ENCODE results near the gene PPARG.

Gene PPARG

DNA sequence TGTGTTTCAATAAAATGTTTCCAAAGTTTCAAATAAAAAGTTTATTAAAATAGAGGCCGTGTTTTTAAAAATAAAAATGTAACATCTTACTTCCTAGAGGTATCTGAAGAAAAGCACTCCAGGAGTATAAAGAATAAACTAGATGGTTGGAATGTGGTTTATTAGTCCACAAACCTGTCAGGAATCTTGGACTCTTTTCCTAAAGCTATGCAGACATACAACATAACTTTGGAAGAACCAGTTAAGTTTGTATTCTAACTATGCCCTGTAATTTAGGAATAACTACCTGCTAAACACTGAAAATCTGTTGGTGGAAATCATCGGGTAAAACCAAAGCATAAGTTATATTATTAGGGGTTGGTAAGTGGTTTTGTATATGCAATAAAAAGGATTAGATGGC is 51.6 kb downstream of the PPARG start:
- DNase-seq (ENCODE audit: low read depth in 2 of 3, low spot score in 2 of 3) = no peak

DNA sequence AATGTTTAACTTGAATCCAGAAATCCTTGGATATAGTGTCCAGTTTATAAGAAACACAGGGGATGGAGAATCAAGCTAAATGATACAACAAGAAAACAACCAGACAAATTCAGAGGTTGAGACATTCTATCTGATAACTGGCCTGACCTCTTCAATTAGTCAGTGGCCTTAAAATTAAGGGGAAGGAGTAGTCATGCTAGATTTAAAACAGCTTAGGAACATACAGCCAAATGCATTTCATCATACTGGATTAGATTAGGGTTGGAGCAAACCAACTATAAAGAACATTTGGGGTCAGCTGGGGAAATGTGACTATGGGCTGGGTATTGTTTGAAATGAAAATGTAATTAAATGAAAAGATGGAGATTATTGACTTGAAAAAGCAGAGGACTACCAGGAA is 53.3 kb downstream of the PPARG start:
- no peak for DNase-seq (ENCODE audit: low read depth in 2 of 3, low spot score in 2 of 3)

DNA sequence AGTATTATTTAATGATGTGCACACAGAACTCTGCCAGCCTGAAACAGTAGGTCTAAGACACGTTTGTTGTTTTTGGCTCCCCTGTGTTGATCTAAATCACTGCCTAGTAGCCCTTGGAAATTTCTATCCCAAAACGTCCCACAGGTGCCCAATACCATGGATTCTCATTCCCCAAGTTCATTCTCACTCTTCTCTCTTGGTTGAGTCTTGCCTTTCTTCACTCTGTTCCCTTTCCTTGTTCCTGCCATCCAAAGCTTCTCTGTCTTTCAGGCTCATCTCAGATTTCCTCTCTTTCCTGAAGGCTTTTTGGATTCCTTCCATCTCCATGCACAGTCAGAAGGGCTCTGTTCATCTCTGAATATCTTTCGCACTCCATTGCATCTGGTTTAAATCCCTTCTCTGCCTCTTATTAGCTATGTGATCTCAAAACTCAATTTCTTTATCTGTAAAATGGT is 54.2 kb downstream of the PPARG start:
- DNase-seq (ENCODE audit: low read depth in 2 of 3, low spot score in 2 of 3) = no peak

DNA sequence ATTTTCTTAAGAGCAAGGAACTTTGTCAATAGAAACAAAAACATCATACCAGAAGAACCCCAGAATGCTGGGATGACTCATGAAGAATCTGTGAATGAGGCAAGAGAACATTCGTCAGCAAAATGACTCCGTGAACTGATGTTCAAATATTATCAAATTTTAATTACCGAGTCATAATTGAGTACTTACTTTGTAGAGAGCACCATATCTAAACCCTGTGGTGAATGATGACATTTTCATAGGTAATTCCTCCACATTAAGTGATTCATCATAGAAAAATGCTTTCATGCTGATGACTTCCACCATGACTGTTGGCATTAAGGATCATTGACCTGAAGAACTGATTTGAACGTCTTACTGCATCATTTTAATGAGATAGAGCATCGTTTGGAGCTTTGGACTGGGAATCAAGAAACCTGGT is 56.3 kb downstream of the PPARG start:
- no peak for DNase-seq (ENCODE audit: low read depth in 2 of 3, low spot score in 2 of 3)

DNA sequence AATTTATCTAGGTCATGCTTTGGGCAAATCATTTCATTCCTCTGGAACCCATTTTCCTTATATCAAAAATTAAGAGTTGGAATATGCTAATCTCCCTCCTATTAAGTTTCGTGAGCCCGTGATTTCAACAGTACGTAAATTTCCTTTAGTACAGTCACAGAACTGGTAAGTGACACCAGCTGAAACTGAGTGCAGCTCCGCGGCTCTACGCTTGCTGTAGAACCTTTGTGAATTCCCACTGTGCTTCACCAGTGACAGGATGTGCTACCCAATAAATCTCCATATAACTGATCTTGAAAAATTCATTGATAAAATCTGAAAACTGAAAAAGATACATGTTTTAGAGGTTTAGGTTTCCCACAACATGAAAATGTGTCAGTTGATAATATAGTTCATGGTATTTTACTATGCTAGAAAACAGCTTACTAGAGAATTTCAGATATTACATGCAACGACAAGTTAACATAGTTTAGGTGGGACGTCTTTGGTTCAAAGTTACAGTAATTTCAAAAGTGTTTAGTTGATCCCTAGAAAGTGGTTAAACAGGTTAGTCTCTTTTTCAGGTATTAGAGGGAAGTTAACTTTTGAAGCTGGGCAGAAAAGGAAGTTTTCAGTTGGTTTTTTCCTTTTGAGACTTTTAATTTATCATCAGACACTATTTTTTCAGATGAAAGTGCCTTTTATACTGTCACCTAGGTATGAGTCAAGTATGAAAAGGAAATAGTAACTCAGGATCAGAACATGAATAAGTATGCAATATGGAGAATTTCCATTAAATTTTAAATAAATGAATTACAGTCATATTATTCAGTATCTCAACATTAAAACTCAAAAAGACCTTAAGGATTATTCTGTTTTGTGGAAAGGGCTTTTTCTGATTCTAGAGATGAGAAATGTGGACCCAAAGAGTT is 57.0 kb downstream of the PPARG start:
- no peak for DNase-seq (ENCODE audit: low read depth in 2 of 3, low spot score in 2 of 3)

DNA sequence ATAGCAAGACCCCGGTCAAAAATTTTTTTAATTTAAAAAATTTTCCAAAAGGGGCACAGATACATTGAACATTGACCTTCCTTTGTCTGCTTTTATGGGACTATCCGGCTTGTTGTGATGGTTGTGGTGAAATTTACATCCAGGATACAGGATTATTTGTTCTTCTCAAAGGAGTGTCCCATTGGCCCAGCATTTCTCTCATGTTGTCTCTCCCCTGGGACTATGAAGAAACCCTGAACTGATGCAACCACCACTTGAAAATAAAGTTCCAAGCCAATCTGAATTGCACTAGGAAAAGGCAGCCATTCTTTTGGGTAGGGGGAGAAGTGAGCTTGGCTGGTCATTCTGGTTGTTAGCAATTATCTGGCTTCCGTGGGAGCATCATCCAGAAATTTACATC is 58.4 kb downstream of the PPARG start:
- no peak for DNase-seq (ENCODE audit: low read depth in 2 of 3, low spot score in 2 of 3)

DNA sequence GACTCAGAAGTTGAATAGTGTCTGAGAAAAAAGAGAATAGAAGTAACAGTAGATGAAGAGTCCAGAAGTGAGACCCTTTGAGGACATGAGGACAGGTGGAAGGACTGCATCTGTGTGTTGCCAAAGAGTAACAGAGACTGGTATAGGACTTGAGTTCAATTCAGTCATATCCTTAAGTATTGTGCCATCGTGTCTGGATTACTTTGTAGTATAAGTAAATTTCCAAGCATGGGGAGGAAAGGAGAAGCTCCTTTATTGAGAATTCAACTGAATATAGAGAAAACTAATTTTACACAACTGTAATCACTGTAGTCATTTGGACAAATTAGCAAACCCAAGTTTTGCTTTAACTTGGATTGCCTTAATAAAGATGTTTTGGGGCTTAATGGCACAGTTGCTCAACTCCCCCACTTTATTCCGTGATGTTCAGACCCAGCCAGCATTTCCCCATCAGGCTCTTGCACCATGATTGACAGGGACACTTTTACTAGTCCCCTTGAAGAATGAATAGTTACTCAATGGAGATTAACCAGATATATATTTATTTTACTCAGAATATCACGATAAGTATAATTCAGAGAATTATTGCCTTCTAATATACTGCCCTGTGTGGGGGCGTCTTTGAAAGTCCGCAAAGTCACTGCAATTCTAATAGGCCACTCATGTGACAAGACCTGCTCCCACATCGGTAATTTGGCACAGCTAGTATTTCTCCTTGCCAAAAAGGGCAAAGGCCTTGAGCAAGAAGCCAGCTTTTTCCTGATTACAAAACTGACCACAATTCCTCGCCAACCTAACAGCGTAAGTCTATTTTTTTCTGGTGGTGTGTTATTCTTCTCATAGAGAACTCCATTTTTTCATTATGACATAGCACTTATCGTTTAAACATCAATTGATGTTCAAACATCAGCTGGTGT is 61.3 kb downstream of the PPARG start:
- no peak for DNase-seq (ENCODE audit: low read depth in 2 of 3, low spot score in 2 of 3)

DNA sequence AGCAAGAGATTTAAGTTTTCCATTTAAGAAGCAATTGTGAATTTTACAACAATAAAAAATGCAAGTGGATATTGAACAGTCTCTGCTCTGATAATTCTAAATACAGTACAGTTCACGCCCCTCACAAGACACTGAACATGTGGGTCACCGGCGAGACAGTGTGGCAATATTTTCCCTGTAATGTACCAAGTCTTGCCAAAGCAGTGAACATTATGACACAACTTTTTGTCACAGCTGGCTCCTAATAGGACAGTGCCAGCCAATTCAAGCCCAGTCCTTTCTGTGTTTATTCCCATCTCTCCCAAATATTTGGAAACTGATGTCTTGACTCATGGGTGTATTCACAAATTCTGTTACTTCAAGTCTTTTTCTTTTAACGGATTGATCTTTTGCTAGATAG is 62.3 kb downstream of the PPARG start:
- DNase-seq (ENCODE audit: low read depth in 2 of 3, low spot score in 2 of 3) = no peak

DNA sequence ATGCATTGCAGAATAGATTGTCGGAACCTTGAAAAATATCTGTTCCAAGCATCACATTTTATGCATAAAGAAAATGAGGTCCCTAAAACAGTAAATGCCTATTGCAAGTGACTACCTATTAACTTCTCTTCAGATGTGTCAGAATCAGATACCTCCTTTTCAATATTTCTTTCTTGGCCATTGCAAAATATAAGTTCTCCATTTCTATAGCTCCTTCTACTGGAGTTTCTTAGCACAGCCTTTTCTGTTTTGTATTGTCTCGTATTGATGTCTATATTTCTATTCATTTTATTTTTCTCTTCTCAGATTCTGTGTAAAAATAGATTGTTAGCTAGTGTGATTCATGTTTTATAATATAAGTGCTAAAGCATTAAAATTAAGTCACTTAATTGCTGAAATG is 63.4 kb downstream of the PPARG start:
- DNase-seq (ENCODE audit: low read depth in 2 of 3, low spot score in 2 of 3) = no peak

DNA sequence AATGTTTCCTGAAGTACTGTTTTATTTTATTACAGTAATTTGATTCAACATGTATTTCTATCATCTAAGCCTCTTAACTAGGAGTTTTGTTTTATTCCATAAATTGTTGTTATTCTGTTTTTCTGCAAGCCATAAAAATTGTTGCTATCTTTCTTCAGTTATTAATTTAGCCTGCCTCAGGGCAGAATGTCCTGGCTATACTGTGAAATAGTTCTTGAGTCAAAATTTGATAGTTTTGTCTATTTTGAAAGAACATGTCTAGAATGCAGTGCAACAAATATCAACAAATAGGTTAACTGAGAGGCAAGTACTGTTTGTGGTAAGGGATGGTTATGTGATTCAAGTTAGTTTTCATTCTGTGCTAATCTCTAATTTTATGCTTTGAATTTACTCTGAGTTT is 63.9 kb downstream of the PPARG start:
- no peak for DNase-seq (ENCODE audit: low read depth in 2 of 3, low spot score in 2 of 3)

DNA sequence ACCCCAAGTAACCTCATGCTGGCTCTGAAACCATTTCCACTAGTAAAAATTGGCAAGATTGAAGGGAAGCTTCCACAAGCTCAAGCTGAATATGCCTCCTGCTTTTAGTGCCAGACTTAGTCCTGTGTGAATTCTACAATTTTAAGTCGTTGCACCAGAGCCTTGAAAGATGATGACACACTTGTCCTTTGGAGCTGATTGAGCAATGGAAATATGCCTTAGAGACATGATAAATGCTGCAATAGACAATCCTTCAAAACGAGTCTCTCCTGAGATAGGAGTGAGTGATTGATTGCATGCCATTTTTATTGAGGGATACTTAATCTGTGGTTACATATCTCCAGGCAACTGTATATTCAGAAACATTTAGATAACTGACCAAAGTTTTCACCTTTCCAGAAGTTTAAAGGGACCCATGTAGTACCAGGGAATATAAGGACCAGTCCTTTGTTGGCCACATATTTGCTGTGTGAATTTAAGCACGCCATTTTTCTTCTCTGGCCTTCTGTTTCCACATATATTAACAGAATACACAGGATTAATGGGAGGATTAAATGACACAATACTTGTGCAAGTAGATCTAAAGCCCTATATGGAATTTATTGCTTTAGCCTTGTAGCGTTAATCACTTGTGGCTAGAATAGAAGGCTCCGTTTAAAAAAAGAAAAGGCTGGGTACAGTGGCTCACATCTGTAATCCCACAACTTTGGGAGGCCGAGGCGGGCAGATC is 65.1 kb downstream of the PPARG start:
- DNase-seq (ENCODE audit: low read depth in 2 of 3, low spot score in 2 of 3) = no peak

DNA sequence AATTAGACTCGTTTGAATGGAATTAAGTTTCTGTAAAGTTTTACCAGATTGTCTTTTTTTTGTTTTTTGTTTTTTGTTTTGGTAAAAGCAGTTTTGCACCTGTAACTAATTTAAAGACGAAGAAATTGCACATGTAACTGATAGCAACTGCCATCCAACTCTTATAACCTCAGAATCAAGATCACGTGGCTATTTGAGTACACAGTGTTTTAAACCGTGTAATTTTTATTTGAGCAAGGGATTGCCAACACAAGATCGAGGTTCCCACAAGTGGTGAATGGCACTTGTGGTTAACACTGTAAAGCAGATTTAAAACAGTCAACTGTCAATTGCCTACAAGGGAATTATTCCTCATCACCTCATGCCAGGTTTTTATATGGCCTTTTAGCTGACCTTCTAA is 67.3 kb downstream of the PPARG start:
- no peak for DNase-seq (ENCODE audit: low read depth in 2 of 3, low spot score in 2 of 3)

DNA sequence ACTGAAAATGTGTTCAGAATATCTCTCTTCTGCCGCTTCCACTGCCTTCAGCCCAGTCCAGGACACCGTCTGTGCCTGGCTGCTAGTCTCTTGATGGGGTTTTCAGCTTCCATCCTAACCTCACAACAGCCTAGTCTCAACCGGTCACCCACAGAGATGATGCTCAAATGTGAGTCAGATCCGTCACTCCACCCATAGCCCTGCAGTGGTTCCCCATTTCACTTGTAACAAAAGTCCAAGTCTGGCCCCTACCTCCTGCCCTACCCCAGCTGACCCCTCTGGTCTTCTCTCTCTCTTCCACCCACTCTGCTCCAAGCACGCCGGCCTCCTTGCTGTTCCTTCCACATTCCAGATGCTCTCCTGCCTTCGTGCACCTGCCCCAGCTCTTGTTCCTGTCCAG is 68.1 kb downstream of the PPARG start:
- DNase-seq (ENCODE audit: low read depth in 2 of 3, low spot score in 2 of 3) = no peak

DNA sequence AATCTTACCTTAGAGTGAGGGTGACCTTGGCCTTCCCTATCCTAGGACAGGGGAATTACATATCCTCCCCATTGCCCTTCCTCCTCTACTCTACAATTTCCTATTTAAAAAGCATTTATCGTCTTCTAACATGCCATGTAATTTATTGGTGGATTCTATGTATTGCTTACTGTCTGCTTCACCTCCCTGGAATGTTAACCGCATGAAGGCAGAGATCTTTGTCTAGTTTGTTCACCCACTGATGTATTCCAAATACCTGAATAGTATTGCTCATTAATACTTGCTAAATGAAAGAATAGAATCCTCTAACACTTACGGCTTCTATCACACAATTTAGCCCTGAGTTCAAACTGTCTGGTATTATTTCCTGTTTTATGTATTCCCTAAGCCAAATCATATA is 68.6 kb downstream of the PPARG start:
- no peak for DNase-seq (ENCODE audit: low read depth in 2 of 3, low spot score in 2 of 3)

DNA sequence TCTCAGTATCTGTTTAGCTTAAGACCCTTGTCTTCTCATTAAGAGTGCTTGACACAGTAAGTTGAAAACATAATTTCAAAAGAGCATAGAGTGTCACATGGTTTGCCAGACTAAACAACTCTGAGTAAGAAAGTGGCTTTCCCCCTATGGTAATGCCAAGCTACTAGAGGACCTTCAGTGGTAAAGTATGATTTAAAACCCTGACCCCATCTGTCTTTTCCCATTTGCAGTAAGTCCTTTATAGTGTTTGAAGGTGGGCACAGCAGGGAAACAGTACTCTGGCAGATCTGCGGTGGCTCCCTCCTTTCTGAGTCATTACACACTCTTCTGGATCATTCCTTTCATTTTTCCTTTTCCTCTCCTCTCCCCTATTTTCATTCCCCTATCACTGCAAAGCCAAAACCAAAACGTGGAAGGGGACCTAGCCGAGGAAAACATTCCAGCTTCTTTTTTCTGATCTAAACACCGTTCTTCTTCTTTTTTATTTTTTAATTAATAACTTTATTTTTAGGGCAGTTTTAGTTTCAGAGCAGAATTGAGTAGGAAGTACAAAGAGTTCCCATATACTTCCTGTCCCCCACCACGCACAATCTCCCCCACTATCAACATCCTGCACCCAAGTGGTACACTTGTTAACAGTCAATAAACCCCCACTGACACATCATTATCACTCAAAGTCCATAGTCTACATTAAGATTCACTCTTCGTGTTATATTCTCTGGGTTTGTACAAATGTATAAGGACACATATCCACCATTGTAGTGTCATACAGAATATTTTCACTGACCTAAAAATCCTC is 74.7 kb downstream of the PPARG start:
- DNase-seq (ENCODE audit: low read depth in 2 of 3, low spot score in 2 of 3) = no peak

DNA sequence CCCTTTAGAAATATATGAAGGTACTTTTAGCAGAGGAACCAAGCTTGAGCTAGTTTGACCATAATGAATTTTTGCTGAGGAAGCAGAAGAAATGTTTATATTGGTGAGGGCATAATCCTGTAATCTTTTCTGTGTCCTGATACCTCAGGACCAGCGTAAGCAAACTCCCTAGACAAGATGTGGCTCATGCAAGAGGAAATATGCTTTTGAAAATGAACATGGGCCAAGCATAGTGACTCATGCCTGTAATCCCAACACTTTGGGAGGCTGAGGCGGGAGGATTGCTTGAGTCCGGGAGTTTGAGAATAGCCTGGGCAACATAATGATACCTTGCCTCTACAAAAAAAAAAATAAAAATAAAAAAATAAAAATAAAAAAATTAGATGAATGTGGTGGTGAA is 78.5 kb downstream of the PPARG start:
- no peak for DNase-seq (ENCODE audit: low read depth in 2 of 3, low spot score in 2 of 3)

DNA sequence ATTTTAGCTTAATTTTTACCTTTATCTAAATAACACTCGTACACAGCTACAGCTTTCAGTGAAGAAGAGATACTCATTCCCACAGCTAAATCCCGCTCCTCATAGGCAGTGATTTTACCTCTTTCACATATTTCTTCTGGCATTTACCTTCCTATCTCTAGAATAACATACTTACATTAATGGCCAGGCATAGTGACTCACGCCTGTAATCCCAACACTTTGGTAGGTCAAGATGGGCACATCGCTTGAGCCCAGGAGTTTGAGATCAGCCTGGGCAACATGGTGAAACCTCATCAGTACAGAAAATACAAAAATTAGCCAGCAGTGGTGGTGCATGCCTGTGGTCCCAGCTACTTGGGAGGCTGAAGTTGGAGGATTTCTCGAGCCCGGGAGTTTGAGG is 80.2 kb downstream of the PPARG start:
- DNase-seq (ENCODE audit: low read depth in 2 of 3, low spot score in 2 of 3) = no peak

DNA sequence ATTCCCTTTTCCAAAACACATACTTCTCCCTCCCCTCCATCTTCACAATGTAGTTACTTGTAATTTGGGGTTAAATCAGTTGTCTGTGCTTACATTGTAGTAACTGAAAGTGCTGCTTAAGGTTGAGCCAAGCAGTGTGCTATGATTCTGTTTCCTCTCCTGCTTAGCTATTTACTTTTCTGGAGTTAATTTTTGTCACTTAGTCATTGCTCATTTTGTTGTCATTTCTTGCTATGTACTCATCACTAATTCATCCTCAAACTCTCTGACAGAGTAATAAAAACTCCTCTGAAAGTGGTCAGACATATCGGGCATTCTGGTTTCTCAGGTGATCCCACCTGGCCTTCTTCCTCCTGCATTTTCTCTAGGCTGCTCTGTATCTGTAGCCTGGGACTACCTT is 80.7 kb downstream of the PPARG start:
- DNase-seq (ENCODE audit: low read depth in 2 of 3, low spot score in 2 of 3) = no peak

DNA sequence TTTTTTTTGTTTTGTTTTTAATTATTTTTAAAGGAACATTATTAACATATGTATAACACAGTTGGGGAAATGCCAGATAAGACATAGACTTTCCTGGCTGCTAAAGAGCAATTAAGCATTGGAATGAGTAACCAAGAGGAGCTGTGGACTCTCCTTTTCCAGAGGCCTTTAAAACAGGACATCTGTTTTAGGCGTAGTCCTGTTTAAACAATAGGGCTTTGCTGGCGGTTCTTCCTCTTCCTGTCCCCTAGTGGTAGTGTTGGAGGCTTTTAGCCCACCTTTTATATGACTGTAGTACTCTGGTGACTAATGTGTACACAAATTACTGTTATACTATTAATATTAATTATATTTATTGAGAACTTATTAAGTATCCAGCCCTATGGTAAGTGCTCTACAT is 81.9 kb downstream of the PPARG start:
- DNase-seq (ENCODE audit: low read depth in 2 of 3, low spot score in 2 of 3) = no peak

DNA sequence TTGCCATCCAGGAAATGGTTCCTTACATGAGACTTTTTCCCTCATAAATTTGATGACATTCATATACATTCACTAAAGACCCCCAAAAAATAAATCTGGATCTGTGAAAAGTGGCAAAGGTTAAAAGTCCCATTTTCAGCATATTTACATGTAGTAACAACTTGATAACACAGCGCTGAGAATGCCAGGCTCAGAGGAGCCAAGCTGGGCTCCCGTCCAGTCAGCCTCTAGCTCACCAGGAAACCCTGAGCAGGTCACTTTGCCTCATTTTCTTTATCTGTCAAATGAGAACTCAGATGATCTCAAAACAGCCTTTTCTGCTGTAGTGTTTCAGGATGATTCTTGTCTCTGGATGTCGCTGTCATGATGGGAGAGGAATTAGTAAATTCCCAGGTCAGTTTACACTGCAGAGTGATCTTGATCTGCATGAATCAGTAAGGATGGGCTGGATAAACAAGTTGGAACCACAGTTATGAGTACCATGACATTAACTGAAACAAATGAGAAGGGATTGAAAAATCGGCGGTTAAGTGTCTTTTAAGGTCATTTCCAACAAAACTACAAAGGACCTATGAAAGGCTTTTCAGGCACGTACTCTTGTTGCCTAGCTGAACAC is 82.8 kb downstream of the PPARG start:
- DNase-seq (ENCODE audit: low read depth in 2 of 3, low spot score in 2 of 3) = no peak

All from activated CD8-positive, alpha-beta memory T cell treated with anti-CD3 and anti-CD28 coated beads for 48 hours (primary cell).